ENCODE data around the gene NPC1. TPM values are rescaled to one million over a fixed set of nuclear protein-coding genes. Genes with fewer than 3 reads are reported as not detected.
"Not testable (repeated sequence)": the region's sequence is repeated elsewhere in the genome, so short reads cannot be mapped to it uniquely, and the experiment has no call there.

NPC1 gene
- total and polyA plus RNA-seq, 5 donors from 2014 or later = 17.4 to 86.9 (median 21.5) TPM

- peaks cover 37% of the 10 kb centered on the region for H3K27me3 Mint-ChIP-seq
- no peak overlapping the region for H3K27ac Mint-ChIP-seq
- Histone ChIP-seq H3K36me3 (ENCODE audit: control insufficient read depth, insufficient read depth, low read length) (no peaks in the 10 kb centered on the region), H3K27ac (ENCODE audit: insufficient read depth, low read length, poor library complexity, severe bottlenecking) (no peak overlapping the region), H3K4me1 (ENCODE audit: control insufficient read depth, insufficient read depth, low read length, poor library complexity, severe bottlenecking) (peaks cover 14% of the 10 kb centered on the region), H3K27me3 (ENCODE audit: control insufficient read depth, insufficient read depth, low read length) (peaks cover 11% of the 10 kb centered on the region), H3K9me3 (ENCODE audit: control insufficient read depth in 2 of 2, low read length in 2 of 2) (no peaks in the 10 kb centered on the region), H3K4me3 (ENCODE audit: low read depth, low read length) (no peak overlapping the region)
- H3K4me1 Mint-ChIP-seq = peaks cover 0 to 17% (median 6%) of the 10 kb centered on the region in 4 donors
- H3K36me3 Mint-ChIP-seq = no peaks in the 10 kb centered on the region
- H3K4me3 Mint-ChIP-seq = no peak overlapping the region
- H3K9me3 Mint-ChIP-seq = peaks cover 0 to 1% (median 0%) of the 10 kb centered on the region in 7 donors
- DNase-seq = no peak
- no peak for ATAC-seq (ENCODE audit: low read depth in 2 of 2)
Measured at GRCh38 chr18:23617412-23618014, 31.2 kb upstream of the NPC1 start.

DNA sequence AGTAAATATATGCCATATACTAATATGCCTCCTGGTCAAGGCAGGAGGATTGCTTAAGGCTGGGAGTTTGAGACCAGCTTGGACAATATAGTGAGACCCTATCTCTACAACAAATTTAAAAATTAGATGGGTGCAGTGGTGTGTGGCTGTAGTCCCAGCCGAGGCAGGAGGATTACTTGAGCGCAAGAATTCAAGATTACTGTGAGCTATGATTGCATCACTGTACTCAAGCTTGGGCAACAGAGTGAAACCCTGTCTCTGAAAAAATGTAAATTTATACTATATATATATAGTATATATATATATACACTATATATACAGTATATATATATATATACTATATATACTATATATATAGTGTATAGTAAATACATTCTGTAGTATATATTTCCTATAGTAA lies 30.0 kb upstream of the NPC1 start:
- Histone ChIP-seq H3K9me3 (ENCODE audit: control insufficient read depth in 2 of 2, low read length in 2 of 2) (no peaks in the 10 kb centered on the region), H3K4me3 (ENCODE audit: low read depth, low read length) (no peak overlapping the region), H3K27ac (ENCODE audit: insufficient read depth, low read length, poor library complexity, severe bottlenecking) (no peak overlapping the region), H3K27me3 (ENCODE audit: control insufficient read depth, insufficient read depth, low read length) (peaks cover 11% of the 10 kb centered on the region), H3K4me1 (ENCODE audit: control insufficient read depth, insufficient read depth, low read length, poor library complexity, severe bottlenecking) (peaks cover 10% of the 10 kb centered on the region), H3K36me3 (ENCODE audit: control insufficient read depth, insufficient read depth, low read length) (no peaks in the 10 kb centered on the region)
- ATAC-seq (ENCODE audit: low read depth in 2 of 2) (no peak), DNase-seq (no peak)
- Mint-ChIP-seq H3K36me3 (no peaks in the 10 kb centered on the region), H3K4me1 (peaks cover 0 to 17% (median 5%) of the 10 kb centered on the region in 4 donors), H3K4me3 (no peak overlapping the region), H3K9me3 (no peaks in the 10 kb centered on the region), H3K27me3 (peaks cover 28% of the 10 kb centered on the region), H3K27ac (no peak overlapping the region)

DNA sequence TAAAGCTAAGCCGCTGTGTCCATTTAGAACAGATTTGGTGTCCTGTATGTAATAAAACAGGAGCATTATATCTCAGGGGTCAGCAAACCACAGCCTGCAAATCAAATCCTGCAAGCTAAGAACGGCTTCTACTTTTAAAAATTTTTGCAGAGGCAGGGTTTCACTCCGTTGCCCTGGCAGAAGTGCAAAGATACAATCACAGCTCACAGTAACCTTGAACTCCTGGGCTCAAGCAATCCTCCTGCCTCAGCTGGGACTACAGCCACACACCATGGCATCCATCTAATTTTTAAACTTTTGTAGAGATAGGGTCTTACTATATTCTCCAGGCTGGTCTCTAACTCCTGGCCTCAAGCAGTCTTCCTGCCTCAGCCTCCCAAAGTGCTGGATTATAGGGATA lies 28.6 kb upstream of the NPC1 start:
- H3K36me3 Mint-ChIP-seq = no peaks in the 10 kb centered on the region
- no peak overlapping the region for H3K4me3 Mint-ChIP-seq
- H3K4me1 Mint-ChIP-seq = peaks cover 0 to 11% (median 4%) of the 10 kb centered on the region in 4 donors
- DNase-seq (no peak), ATAC-seq (ENCODE audit: low read depth in 2 of 2) (no peak)
- H3K9me3 ChIP-seq (ENCODE audit: control insufficient read depth in 2 of 2, low read length in 2 of 2) = no peaks in the 10 kb centered on the region
- peaks cover 10% of the 10 kb centered on the region for H3K4me1 ChIP-seq (ENCODE audit: control insufficient read depth, insufficient read depth, low read length, poor library complexity, severe bottlenecking)
- H3K27me3 ChIP-seq (ENCODE audit: control insufficient read depth, insufficient read depth, low read length) = peaks cover 4% of the 10 kb centered on the region
- no peaks in the 10 kb centered on the region for H3K36me3 ChIP-seq (ENCODE audit: control insufficient read depth, insufficient read depth, low read length)
- H3K4me3 ChIP-seq (ENCODE audit: low read depth, low read length) = no peak overlapping the region
- no peak overlapping the region for H3K27ac ChIP-seq (ENCODE audit: insufficient read depth, low read length, poor library complexity, severe bottlenecking)
- no peaks in the 10 kb centered on the region for H3K9me3 Mint-ChIP-seq
- peaks cover 16% of the 10 kb centered on the region for H3K27me3 Mint-ChIP-seq
- no peak overlapping the region for H3K27ac Mint-ChIP-seq

DNA sequence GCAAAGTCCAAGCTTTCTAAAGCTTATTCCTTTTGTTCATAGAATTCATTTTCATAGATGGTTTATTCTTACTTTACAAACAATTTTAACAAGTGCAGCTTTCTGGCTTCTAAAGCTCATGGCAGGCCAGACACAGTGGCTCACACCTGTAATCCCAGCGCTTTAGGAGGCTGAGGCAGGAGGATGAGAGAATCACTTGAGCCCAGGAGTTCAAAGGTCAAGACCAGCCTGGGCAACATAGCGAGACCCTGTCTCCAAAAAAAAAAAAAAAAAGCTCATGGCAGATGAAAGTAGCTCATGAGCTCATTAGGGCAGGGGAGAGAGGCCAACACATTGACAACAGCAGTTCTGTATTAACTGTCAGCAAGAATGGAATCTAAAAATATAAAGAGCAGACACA lies 28.1 kb upstream of the NPC1 start:
- Histone ChIP-seq H3K27me3 (ENCODE audit: control insufficient read depth, insufficient read depth, low read length) (no peaks in the 10 kb centered on the region), H3K9me3 (ENCODE audit: control insufficient read depth in 2 of 2, low read length in 2 of 2) (no peaks in the 10 kb centered on the region), H3K36me3 (ENCODE audit: control insufficient read depth, insufficient read depth, low read length) (no peaks in the 10 kb centered on the region), H3K4me3 (ENCODE audit: low read depth, low read length) (no peak overlapping the region), H3K4me1 (ENCODE audit: control insufficient read depth, insufficient read depth, low read length, poor library complexity, severe bottlenecking) (peaks cover 5% of the 10 kb centered on the region), H3K27ac (ENCODE audit: insufficient read depth, low read length, poor library complexity, severe bottlenecking) (no peak overlapping the region)
- no peaks in the 10 kb centered on the region for H3K9me3 Mint-ChIP-seq
- H3K27ac Mint-ChIP-seq = no peak overlapping the region
- H3K4me3 Mint-ChIP-seq = no peak overlapping the region
- no peak for ATAC-seq (ENCODE audit: low read depth in 2 of 2)
- H3K27me3 Mint-ChIP-seq = peaks cover 16% of the 10 kb centered on the region
- no peaks in the 10 kb centered on the region for H3K36me3 Mint-ChIP-seq
- H3K4me1 Mint-ChIP-seq = peaks cover 0 to 11% (median 2%) of the 10 kb centered on the region in 4 donors
- no peak for DNase-seq

DNA sequence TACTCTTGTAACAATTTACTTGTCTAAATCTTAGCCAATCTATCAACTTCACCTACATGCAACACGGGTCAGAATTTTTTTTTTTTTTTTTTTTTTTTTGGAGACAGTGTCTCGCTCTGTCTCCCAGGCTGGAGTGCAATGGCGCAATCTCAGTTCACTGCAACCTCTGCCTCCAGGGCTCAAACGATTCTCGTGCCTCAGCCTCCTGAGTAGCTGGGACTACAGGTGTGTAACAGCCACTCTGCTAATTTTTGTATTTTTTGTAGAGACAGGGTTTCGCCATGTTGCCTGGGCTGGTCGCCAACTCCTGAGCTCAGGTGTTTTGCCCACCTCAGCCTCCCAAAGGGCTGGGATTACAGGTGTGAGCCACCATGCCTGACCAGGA lies 26.8 kb upstream of the NPC1 start:
- not testable (repeated sequence) for H3K4me1 Mint-ChIP-seq; DNase-seq; H3K27ac ChIP-seq (ENCODE audit: insufficient read depth, low read length, poor library complexity, severe bottlenecking); H3K27me3 Mint-ChIP-seq; H3K4me3 Mint-ChIP-seq; H3K9me3 ChIP-seq (ENCODE audit: control insufficient read depth in 2 of 2, low read length in 2 of 2); H3K27ac Mint-ChIP-seq; H3K27me3 ChIP-seq (ENCODE audit: control insufficient read depth, insufficient read depth, low read length); H3K4me3 ChIP-seq (ENCODE audit: low read depth, low read length); H3K9me3 Mint-ChIP-seq; ATAC-seq (ENCODE audit: low read depth in 2 of 2); H3K36me3 Mint-ChIP-seq; H3K4me1 ChIP-seq (ENCODE audit: control insufficient read depth, insufficient read depth, low read length, poor library complexity, severe bottlenecking); H3K36me3 ChIP-seq (ENCODE audit: control insufficient read depth, insufficient read depth, low read length)

- H3K4me1 ChIP-seq (ENCODE audit: control insufficient read depth, insufficient read depth, low read length, poor library complexity, severe bottlenecking) = no peaks in the 10 kb centered on the region
- H3K27ac Mint-ChIP-seq = no peak overlapping the region
- H3K36me3 Mint-ChIP-seq = no peaks in the 10 kb centered on the region
- no peak for ATAC-seq (ENCODE audit: low read depth in 2 of 2)
- no peak overlapping the region for H3K4me3 Mint-ChIP-seq
- H3K4me3 ChIP-seq (ENCODE audit: low read depth, low read length) = no peak overlapping the region
- H3K9me3 ChIP-seq (ENCODE audit: control insufficient read depth in 2 of 2, low read length in 2 of 2) = no peaks in the 10 kb centered on the region
- H3K4me1 Mint-ChIP-seq = peaks cover 0 to under 1% (median 0%) of the 10 kb centered on the region in 4 donors
- H3K27me3 Mint-ChIP-seq = peaks cover 2% of the 10 kb centered on the region
- no peak overlapping the region for H3K27ac ChIP-seq (ENCODE audit: insufficient read depth, low read length, poor library complexity, severe bottlenecking)
- H3K27me3 ChIP-seq (ENCODE audit: control insufficient read depth, insufficient read depth, low read length) = no peaks in the 10 kb centered on the region
- no peak for DNase-seq
- H3K9me3 Mint-ChIP-seq = no peaks in the 10 kb centered on the region
- no peaks in the 10 kb centered on the region for H3K36me3 ChIP-seq (ENCODE audit: control insufficient read depth, insufficient read depth, low read length)
Measured at GRCh38 chr18:23612434-23613090, 26.3 kb upstream of the NPC1 start.

DNA sequence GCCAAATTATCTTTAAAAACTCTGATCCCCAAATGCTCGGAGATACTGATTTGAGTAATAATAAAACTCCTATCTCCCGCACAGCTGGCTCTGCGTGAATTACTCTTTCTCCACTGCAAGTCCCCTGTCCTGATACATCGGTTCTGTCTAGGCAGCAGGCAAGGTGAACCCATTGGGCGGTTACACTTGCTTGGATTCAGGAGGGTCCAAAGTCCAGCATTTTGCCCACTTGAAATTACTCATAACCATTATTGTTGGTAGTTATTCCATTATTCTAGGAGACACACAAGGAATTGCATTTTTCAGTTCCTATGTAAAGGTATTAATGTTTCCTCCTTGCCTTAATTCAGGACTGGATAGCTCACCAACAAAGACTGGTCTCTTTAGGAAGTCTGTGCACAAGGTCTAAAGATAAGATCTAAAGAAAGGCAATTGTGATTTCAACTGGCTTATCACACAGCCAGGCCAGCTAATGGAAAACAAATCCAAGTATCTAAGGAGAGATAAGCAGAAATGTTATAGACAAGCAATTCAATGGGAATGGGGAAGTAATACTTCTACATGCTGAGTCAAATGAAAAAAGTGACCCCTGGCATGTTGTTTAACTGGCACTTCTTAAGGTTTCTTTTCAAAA lies 23.2 kb upstream of the NPC1 start:
- Mint-ChIP-seq H3K9me3 (no peaks in the 10 kb centered on the region), H3K4me3 (no peak overlapping the region), H3K27me3 (peaks cover 8% of the 10 kb centered on the region), H3K36me3 (no peaks in the 10 kb centered on the region), H3K4me1 (no peaks in the 10 kb centered on the region), H3K27ac (no peak overlapping the region)
- no peaks in the 10 kb centered on the region for H3K9me3 ChIP-seq (ENCODE audit: control insufficient read depth in 2 of 2, low read length in 2 of 2)
- no peaks in the 10 kb centered on the region for H3K4me1 ChIP-seq (ENCODE audit: control insufficient read depth, insufficient read depth, low read length, poor library complexity, severe bottlenecking)
- H3K27me3 ChIP-seq (ENCODE audit: control insufficient read depth, insufficient read depth, low read length) = no peaks in the 10 kb centered on the region
- H3K36me3 ChIP-seq (ENCODE audit: control insufficient read depth, insufficient read depth, low read length) = no peaks in the 10 kb centered on the region
- no peak for DNase-seq
- ATAC-seq (ENCODE audit: low read depth in 2 of 2) = no peak
- H3K27ac ChIP-seq (ENCODE audit: insufficient read depth, low read length, poor library complexity, severe bottlenecking) = no peak overlapping the region
- no peak overlapping the region for H3K4me3 ChIP-seq (ENCODE audit: low read depth, low read length)

DNA sequence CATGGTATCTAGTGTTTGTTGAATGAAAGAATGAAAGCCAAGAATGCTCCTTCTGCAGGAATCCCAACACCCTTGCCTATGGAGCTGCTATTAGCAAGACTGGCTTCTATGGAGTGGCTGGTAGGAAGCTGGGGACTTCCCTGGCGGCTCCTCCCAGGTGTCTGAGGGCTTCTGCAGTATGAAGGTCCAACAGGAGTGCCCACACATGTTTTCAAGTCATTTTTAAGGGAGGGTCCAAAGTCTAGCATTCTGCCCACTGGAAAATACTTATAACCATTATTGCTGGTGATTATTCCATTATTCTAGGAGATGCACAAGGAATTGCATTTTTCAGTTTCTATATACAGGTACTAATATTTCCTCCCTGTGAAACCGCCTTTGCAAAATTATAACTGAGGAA lies 21.9 kb upstream of the NPC1 start:
- Histone ChIP-seq H3K9me3 (ENCODE audit: control insufficient read depth in 2 of 2, low read length in 2 of 2) (no peaks in the 10 kb centered on the region), H3K4me1 (ENCODE audit: control insufficient read depth, insufficient read depth, low read length, poor library complexity, severe bottlenecking) (no peaks in the 10 kb centered on the region), H3K4me3 (ENCODE audit: low read depth, low read length) (no peak overlapping the region), H3K27ac (ENCODE audit: insufficient read depth, low read length, poor library complexity, severe bottlenecking) (no peak overlapping the region), H3K36me3 (ENCODE audit: control insufficient read depth, insufficient read depth, low read length) (no peaks in the 10 kb centered on the region), H3K27me3 (ENCODE audit: control insufficient read depth, insufficient read depth, low read length) (no peaks in the 10 kb centered on the region)
- Mint-ChIP-seq H3K36me3 (no peaks in the 10 kb centered on the region), H3K9me3 (no peaks in the 10 kb centered on the region), H3K4me1 (no peaks in the 10 kb centered on the region), H3K27ac (no peak overlapping the region), H3K4me3 (no peak overlapping the region), H3K27me3 (peaks cover 8% of the 10 kb centered on the region)
- no peak for DNase-seq
- ATAC-seq (ENCODE audit: low read depth in 2 of 2) = no peak

Measured in CD4-positive, CD25-positive, alpha-beta regulatory T cell (primary cell).